H1 (cell line): Measurements from ENCODE around the gene R3HDM2. TPM values are rescaled to one million over a fixed set of nuclear protein-coding genes. Genes with fewer than 3 reads are reported as not detected.

Source experiments
- CBX8 ChIP-seq: fragments of 300-800, 300-1000 bp; sonication (generic); IDR thresholded peaks from 2 replicates; pipeline ENCODE4 v1.7.1; 2016; ENCODE audit warnings: low read depth, low read length, borderline replicate concordance
- EZH2 ChIP-seq: fragments of 200-600 bp; sonication (generic); IDR thresholded peaks from 2 replicates; pipeline ENCODE4 v1.7.1; 2012; ENCODE audit warnings: low read depth, mild to moderate bottlenecking, moderate library complexity, low read length, inconsistent platforms; ENCODE audit not compliant: severe bottlenecking
- RXRA ChIP-seq: IDR thresholded peaks from 2 replicates; pipeline ENCODE4 v1.6.1; 2011; ENCODE audit warnings: low read depth, mild to moderate bottlenecking, low read length, moderate library complexity; ENCODE audit not compliant: insufficient read depth
- SRF ChIP-seq: IDR thresholded peaks from 2 replicates; pipeline ENCODE4 v1.6.1; 2011; ENCODE audit warnings: mild to moderate bottlenecking, low read depth, low read length, moderate library complexity
- TCF12 ChIP-seq: IDR thresholded peaks from 2 replicates; pipeline ENCODE4 v1.6.1; 2011; ENCODE audit warnings: low read depth, mild to moderate bottlenecking, low read length
- YY1 ChIP-seq: IDR thresholded peaks from 2 replicates; pipeline ENCODE4 v1.6.1; 2011; ENCODE audit warnings: low read depth, mild to moderate bottlenecking, low read length
- polyA plus RNA-seq, 7 experiments: library from polyadenylated mRNA; depleted of rRNA in 3 of 7; stranded (reverse) in 5 of 7; unstranded in 2 of 7; fragments of >200 nt in 5 of 7; fragments of 200-250 nt in 2 of 7; gene quantifications; 1 replicate in 5 of 7; 2 replicates in 1 of 7; 4 replicates in 1 of 7; pipeline versions ENCODE4 v1.2.1 to v1.2.3, GENCODE V29; 2011 to 2013; ENCODE audit warnings: missing spikeins in 2 of 7, mixed read lengths in 2 of 7
- total RNA-seq: library from RNA; stranded (reverse); fragmentation: NEBNext Ultra II Directional; extraction: Animal tissue kit (Norgen Biotek cat#: 25700); gene quantifications from 2 replicates; pipeline ENCODE4 v1.2.1, GENCODE V29; 2021
- TF ChIP-seq, protein P1 (sequence below), 3 experiments: IDR thresholded peaks; 1 replicate in 2 of 3; 2 replicates in 1 of 3; pipeline versions ENCODE4 v1.5.1 to v1.6.1; 2011; ENCODE audit warnings: low read length in 3 of 3, mild to moderate bottlenecking in 3 of 3, inconsistent platforms in 2 of 3, low read depth in 1 of 3, moderate library complexity in 1 of 3; ENCODE audit not compliant: insufficient read depth in 1 of 3; ENCODE audit errors: control extremely low read depth in 1 of 3

The R3HDM2 gene
- total and polyA plus RNA-seq, 2 of the 8 experiments (the other 6 are each of a cell fraction or from before 2014, with no cell fraction given) = 25.6 to 27.0 TPM

DNA sequence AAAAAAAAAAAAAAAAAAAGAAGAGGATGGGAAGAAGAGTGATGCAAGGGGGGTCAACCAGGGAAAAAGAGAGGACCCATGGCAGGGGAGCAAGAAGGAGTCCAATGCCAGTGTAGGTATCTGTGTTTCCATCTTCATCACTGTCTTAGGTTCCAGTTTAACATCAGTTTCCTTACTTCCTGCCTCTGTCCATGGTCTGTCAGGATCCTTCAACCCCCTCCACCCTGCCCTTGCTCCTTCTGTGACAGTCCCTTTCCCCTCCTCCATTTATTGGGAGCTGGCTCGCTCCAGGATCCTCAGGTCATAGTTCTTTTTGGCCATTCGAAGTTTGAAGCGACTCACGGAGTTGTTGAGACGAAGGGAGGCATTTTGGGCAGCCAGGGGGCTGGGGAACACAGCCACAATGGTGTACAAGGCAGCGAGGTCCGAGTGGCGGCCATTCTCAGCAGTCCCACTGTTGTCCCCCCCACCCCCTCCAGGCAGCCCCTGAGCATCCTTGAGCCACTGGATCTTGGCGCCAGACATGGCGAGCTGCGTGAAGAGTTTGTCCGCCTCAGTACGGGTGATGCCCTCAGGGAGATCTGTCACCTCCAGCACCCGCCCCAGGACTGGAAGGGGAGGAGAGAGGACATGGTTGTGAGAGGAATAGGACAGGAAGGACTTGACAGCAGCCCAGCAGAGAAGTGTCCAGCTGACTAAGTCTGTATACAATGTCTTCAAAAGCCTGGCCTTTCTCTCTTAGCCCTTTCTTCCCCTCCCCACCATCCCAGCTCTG is 176.2 kb downstream of the R3HDM2 start (continued):
- TF ChIP-seq TCF12 (no peak), SRF (no peak), YY1 (no peak), CBX8 (no peak), EZH2 (no peak), RXRA (no peak)
- TF ChIP-seq, protein P1, sequence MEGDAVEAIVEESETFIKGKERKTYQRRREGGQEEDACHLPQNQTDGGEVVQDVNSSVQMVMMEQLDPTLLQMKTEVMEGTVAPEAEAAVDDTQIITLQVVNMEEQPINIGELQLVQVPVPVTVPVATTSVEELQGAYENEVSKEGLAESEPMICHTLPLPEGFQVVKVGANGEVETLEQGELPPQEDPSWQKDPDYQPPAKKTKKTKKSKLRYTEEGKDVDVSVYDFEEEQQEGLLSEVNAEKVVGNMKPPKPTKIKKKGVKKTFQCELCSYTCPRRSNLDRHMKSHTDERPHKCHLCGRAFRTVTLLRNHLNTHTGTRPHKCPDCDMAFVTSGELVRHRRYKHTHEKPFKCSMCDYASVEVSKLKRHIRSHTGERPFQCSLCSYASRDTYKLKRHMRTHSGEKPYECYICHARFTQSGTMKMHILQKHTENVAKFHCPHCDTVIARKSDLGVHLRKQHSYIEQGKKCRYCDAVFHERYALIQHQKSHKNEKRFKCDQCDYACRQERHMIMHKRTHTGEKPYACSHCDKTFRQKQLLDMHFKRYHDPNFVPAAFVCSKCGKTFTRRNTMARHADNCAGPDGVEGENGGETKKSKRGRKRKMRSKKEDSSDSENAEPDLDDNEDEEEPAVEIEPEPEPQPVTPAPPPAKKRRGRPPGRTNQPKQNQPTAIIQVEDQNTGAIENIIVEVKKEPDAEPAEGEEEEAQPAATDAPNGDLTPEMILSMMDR (IDR thresholded peaks at IDR 0.05; ENCODE audit: control extremely low read depth in 1 of 3, insufficient read depth in 1 of 3, low read depth in 1 of 3, low read length in 3 of 3) = no peak
- TF ChIP-seq, all 59 proteins: peak for 0
